Mesothelial cell of epicardium (in vitro differentiated cells): Measurements from ENCODE around the gene DHRS11. TPM values are rescaled to one million over a fixed set of nuclear protein-coding genes. Genes with fewer than 3 reads are reported as not detected.

Experiments
- DNase-seq, 2 experiments: peaks; one replicate each; pipeline ENCODE4 v3.0.0; 2021; ENCODE audit warnings: low spot score in 2 of 2; ENCODE audit not compliant: unreplicated experiment in 2 of 2
- H3K27ac Mint-ChIP-seq: 2 replicates; pipeline ENCODE4 v1.8.0; 2021; ENCODE audit warnings: mixed read lengths
- H3K27me3 Mint-ChIP-seq: 2 replicates; pipeline ENCODE4 v1.8.0; 2021; ENCODE audit warnings: low read depth, mixed read lengths
- H3K36me3 Mint-ChIP-seq: 2 replicates; pipeline ENCODE4 v1.8.0; 2021; ENCODE audit warnings: mixed read lengths
- H3K4me1 Mint-ChIP-seq: 2 replicates; pipeline ENCODE4 v1.8.0; 2021; ENCODE audit warnings: mixed read lengths
- H3K4me3 Mint-ChIP-seq: 2 replicates; pipeline ENCODE4 v1.8.0; 2021; ENCODE audit warnings: mild to moderate bottlenecking, moderate library complexity, mixed read lengths
- H3K9me3 Mint-ChIP-seq: 2 replicates; pipeline ENCODE4 v1.8.0; 2021; ENCODE audit warnings: mixed read lengths
- CTCF ChIP-seq: fragments of 200-600 bp; sonication (generic); IDR thresholded peaks from one replicate; pipeline ENCODE4 v1.5.0; 2021; ENCODE audit warnings: antibody characterized with exemption; ENCODE audit not compliant: unreplicated experiment
- total RNA-seq: library from RNA; stranded (reverse); gene quantifications from 3 replicates; pipeline ENCODE4 v1.2.1, GENCODE V29; 2021

The DHRS11 gene
- total RNA-seq, 1 donor from 2014 or later = 15.0 TPM

DNA sequence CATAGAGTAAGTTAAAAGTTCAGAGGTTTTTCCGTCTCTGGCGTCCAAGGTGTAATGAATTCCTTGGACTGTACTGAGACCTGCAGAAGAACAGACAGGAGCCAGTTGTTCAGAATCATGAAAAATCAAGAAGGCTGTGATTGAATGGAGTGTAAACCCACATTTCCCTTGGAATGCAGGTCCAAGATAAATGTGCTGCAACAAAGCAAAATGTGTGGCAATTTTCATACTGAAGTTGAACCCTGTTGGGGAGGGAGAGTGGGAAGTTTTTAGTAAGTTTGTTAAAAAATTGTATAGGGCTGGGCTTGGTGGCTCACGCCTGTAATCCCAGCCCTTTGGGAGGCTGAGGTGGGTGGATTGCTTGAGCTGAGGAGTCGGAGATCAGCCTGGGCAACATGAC lies 25.6 kb upstream of the DHRS11 start:
- H3K4me1 Mint-ChIP-seq = no peaks in the 10 kb centered on the region
- H3K4me3 Mint-ChIP-seq = no peak overlapping the region
- no peak for DNase-seq
- no peaks in the 10 kb centered on the region for H3K27me3 Mint-ChIP-seq
- H3K9me3 Mint-ChIP-seq = no peaks in the 10 kb centered on the region
- TF ChIP-seq CTCF = no peak
- peaks cover 37% of the 10 kb centered on the region for H3K36me3 Mint-ChIP-seq
- no peak overlapping the region for H3K27ac Mint-ChIP-seq

DNA sequence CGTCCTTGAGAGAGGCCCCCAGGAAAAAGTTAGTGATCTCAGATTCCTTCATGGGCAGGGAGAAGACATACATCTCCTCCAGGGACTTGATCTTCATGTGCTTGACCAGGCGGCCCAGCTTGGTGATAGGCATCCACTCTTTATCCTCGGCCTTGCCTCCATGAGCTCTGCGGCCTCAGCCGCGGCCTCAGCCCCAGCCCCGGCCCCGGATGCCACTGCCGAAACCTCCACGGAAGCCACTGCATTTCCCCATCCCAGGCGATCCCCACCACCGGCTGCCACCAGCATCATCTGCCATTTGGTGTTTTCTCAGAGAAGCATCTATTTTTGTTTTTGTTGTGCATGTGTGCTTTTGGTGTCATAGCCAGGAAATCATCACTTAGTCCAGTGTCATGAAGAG lies 16.7 kb upstream of the DHRS11 start:
- Mint-ChIP-seq H3K27ac (no peak overlapping the region), H3K9me3 (no peaks in the 10 kb centered on the region), H3K4me1 (no peaks in the 10 kb centered on the region), H3K27me3 (no peaks in the 10 kb centered on the region), H3K36me3 (peaks cover 43% of the 10 kb centered on the region), H3K4me3 (no peak overlapping the region)
- DNase-seq = no peak
- TF ChIP-seq CTCF = no peak

DNA sequence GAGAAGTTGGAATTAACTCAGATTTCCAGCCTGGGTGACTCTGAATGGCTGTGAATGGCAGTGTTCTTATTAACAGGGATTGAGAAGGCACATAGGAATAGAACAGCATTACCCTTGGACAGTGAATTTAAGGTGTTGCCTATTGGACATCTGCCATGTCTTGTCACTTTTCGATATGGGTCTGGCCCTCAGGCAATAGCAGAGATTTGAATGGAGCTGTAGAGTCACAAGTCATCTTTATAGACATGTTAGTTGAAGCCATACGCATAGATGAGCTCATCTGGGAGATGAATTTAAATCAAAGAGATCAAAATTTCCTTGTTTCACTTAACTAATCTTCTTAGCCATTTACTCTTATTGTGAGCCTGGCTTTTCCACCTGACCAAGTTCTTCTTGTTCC lies 14.9 kb upstream of the DHRS11 start:
- no peak overlapping the region for H3K4me3 Mint-ChIP-seq
- no peak for TF ChIP-seq CTCF
- no peak overlapping the region for H3K27ac Mint-ChIP-seq
- H3K4me1 Mint-ChIP-seq = no peaks in the 10 kb centered on the region
- peaks cover 47% of the 10 kb centered on the region for H3K36me3 Mint-ChIP-seq
- no peaks in the 10 kb centered on the region for H3K9me3 Mint-ChIP-seq
- no peak for DNase-seq
- no peaks in the 10 kb centered on the region for H3K27me3 Mint-ChIP-seq

DNA sequence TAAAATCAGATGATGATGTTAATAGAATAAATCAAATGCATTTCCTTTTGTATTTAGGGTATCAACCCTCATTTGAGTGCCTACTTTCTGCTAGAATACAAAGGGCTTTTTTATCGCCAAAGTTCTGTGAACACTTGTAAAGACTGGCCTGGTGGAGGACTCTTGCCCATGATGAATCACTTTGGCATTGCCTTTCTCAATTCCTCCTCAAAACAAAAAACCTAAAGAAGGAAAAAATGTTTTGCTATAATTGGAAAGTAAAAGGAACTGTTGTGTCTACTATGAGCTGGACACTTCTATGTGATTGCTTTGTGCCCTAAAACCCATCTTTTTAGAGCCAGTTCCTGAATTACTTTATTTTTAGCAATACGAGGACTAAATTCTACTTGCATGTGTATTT lies 13.0 kb upstream of the DHRS11 start:
- DNase-seq = no peak
- Mint-ChIP-seq H3K4me3 (no peak overlapping the region), H3K36me3 (peaks cover 36% of the 10 kb centered on the region), H3K9me3 (no peaks in the 10 kb centered on the region), H3K27me3 (no peaks in the 10 kb centered on the region), H3K4me1 (no peaks in the 10 kb centered on the region), H3K27ac (no peak overlapping the region)
- no peak for TF ChIP-seq CTCF

DNA sequence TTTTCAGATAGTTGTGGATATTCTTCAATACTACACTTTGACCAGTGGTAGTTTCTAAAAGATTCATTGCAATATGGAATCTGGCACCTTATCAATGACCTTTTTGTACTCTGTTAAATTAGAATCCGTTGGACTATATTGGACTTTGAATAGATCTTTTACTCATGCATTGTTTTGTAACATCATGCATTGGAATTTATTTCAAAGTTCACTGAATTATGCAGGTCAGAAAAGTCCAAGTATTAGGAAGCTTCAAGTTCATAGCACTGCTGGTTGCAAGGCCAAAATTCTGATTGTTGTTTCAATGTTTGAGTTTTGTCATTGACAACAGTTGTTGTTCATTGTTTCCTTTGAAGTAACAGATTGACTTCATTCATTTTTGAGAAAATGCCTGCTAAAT lies 7.9 kb upstream of the DHRS11 start:
- no peaks in the 10 kb centered on the region for H3K27me3 Mint-ChIP-seq
- no peak overlapping the region for H3K4me3 Mint-ChIP-seq
- no peak for TF ChIP-seq CTCF
- no peaks in the 10 kb centered on the region for H3K9me3 Mint-ChIP-seq
- H3K36me3 Mint-ChIP-seq = peaks cover 30% of the 10 kb centered on the region
- no peak for DNase-seq
- H3K4me1 Mint-ChIP-seq = no peaks in the 10 kb centered on the region
- no peak overlapping the region for H3K27ac Mint-ChIP-seq

DNA sequence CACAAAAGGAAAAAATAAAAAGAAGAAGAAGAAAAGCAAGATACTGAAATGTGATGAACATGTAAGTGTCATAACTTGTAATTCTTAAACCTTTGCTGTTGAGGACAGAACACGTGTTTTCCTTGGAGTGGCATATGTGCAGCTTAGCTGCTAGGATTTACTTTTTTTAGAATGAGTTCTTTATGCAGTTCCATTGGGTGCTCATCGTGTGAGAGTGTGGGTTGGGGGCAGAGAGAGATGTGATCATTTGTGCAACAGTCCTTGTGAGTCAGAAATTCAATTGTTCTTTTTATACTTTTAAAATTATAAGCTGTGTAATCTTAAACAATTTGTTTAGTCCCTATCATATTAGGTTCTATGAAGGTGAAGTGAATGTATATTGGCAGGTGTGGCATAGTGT lies 5.5 kb upstream of the DHRS11 start:
- Mint-ChIP-seq H3K9me3 (no peaks in the 10 kb centered on the region), H3K27ac (no peak overlapping the region), H3K27me3 (no peaks in the 10 kb centered on the region), H3K4me3 (no peak overlapping the region), H3K4me1 (no peaks in the 10 kb centered on the region), H3K36me3 (peaks cover 19% of the 10 kb centered on the region)
- TF ChIP-seq CTCF = no peak
- DNase-seq = no peak
